ENCODE results near the gene TXNDC11.

GRCh38 chr16:11630046-11630767, 112.5 kb downstream of the TXNDC11 start:
- TF ChIP-seq, protein P1, sequence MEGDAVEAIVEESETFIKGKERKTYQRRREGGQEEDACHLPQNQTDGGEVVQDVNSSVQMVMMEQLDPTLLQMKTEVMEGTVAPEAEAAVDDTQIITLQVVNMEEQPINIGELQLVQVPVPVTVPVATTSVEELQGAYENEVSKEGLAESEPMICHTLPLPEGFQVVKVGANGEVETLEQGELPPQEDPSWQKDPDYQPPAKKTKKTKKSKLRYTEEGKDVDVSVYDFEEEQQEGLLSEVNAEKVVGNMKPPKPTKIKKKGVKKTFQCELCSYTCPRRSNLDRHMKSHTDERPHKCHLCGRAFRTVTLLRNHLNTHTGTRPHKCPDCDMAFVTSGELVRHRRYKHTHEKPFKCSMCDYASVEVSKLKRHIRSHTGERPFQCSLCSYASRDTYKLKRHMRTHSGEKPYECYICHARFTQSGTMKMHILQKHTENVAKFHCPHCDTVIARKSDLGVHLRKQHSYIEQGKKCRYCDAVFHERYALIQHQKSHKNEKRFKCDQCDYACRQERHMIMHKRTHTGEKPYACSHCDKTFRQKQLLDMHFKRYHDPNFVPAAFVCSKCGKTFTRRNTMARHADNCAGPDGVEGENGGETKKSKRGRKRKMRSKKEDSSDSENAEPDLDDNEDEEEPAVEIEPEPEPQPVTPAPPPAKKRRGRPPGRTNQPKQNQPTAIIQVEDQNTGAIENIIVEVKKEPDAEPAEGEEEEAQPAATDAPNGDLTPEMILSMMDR (optimal IDR thresholded peaks at IDR 0.05 in 1 of 3, IDR thresholded peaks at IDR 0.05 in 1 of 3, conservative IDR thresholded peaks at IDR 0.05 in 1 of 3; ENCODE audit: extremely low read depth in 1 of 3, insufficient read depth in 2 of 3, low read length in 3 of 3): no peak
- no peak for TF ChIP-seq EZH2 (IDR thresholded peaks at IDR 0.05; ENCODE audit: low read length)
